HepG2 (cell line): ENCODE data around the gene BCL2L2. TPM values are rescaled to one million over a fixed set of nuclear protein-coding genes. Genes with fewer than 3 reads are reported as not detected.

ENCODE experiments used
- ARNT2 ChIP-seq: sonication (generic); formaldehyde crosslinking; IDR thresholded peaks from 2 replicates; pipeline ENCODE4 v1.8.0; 2022; ENCODE audit warnings: mild to moderate bottlenecking, low read depth, missing genetic modification reagents, moderate library complexity
- ATM ChIP-seq: fragments of 450-650 bp; IDR thresholded peaks from 2 replicates; pipeline ENCODE4 v1.7.1; 2017; ENCODE audit warnings: mild to moderate bottlenecking, borderline replicate concordance
- BCL6 ChIP-seq: IDR thresholded peaks from 2 replicates; pipeline ENCODE4 v1.6.1; 2016; ENCODE audit warnings: missing genetic modification reagents, missing compliant biosample characterization
- CC2D1A ChIP-seq: sonication (generic); formaldehyde crosslinking; IDR thresholded peaks from 2 replicates; pipeline ENCODE4 v1.8.1; 2023; ENCODE audit warnings: mild to moderate bottlenecking, missing genetic modification reagents
- MAFG ChIP-seq: sonication (generic); formaldehyde crosslinking; IDR thresholded peaks from 2 replicates; pipeline ENCODE4 v1.5.1; 2020; ENCODE audit warnings: mild to moderate bottlenecking, missing genetic modification reagents
- MBNL3 ChIP-seq: fragments of 250-450 bp; sonication (Bioruptor Pico); conservative IDR thresholded peaks from 2 replicates; pipeline ENCODE4 v1.8.0; 2022; ENCODE audit warnings: mild to moderate bottlenecking, inconsistent platforms
- NFE2 ChIP-seq: sonication (generic); formaldehyde crosslinking; IDR thresholded peaks from 2 replicates; pipeline ENCODE4 v1.4.0; 2020; ENCODE audit warnings: missing genetic modification reagents
- NFIC ChIP-seq: IDR thresholded peaks from 2 replicates; pipeline ENCODE4 v1.6.1; 2012; ENCODE audit warnings: mild to moderate bottlenecking, low read length, inconsistent platforms
- NR1H2 ChIP-seq: sonication (generic); formaldehyde crosslinking; IDR thresholded peaks from 2 replicates; pipeline ENCODE4 v1.8.1; 2022; ENCODE audit warnings: low read depth, missing genetic modification reagents, borderline replicate concordance
- POLR2AphosphoS5 ChIP-seq: IDR thresholded peaks from 2 replicates; pipeline ENCODE4 v1.6.1; 2012; ENCODE audit warnings: low read depth, low read length
- RFXANK ChIP-seq: IDR thresholded peaks from 2 replicates; pipeline ENCODE4 v1.6.1; 2016
- SETDB1 ChIP-seq: sonication (generic); formaldehyde crosslinking; IDR thresholded peaks from 2 replicates; pipeline ENCODE4 v1.5.1; 2020; ENCODE audit warnings: missing genetic modification reagents, mild to moderate bottlenecking, borderline replicate concordance
- SMC3 ChIP-seq: IDR thresholded peaks from 2 replicates; pipeline ENCODE4 v1.6.1; 2011; ENCODE audit warnings: low read length, improper control_type of control experiment
- YY1 ChIP-seq: IDR thresholded peaks from 2 replicates; pipeline ENCODE4 v1.6.1; 2011; ENCODE audit warnings: low read length, low read depth, moderate library complexity, mild to moderate bottlenecking; ENCODE audit not compliant: insufficient read depth, insufficient replicate concordance
- ZFP36L1 ChIP-seq: sonication (generic); formaldehyde crosslinking; IDR thresholded peaks from 2 replicates; pipeline ENCODE4 v1.8.0; 2022; ENCODE audit warnings: mild to moderate bottlenecking, missing genetic modification reagents, moderate library complexity
- ZNF10 ChIP-seq: sonication (generic); formaldehyde crosslinking; IDR thresholded peaks from 2 replicates; pipeline ENCODE4 v1.4.0; 2020; ENCODE audit warnings: mild to moderate bottlenecking, low read depth, missing genetic modification reagents, borderline replicate concordance
- ZNF263 ChIP-seq: sonication (generic); formaldehyde crosslinking; IDR thresholded peaks from 2 replicates; pipeline ENCODE4 v1.4.0; 2020; ENCODE audit warnings: missing genetic modification reagents
- ZNF431 ChIP-seq: sonication (generic); formaldehyde crosslinking; IDR thresholded peaks from 2 replicates; pipeline ENCODE4 v1.9.0; 2022; ENCODE audit warnings: missing genetic modification reagents, low read depth, mild to moderate bottlenecking, borderline replicate concordance
- ZSCAN25 ChIP-seq: sonication (generic); formaldehyde crosslinking; IDR thresholded peaks from 2 replicates; pipeline ENCODE4 v1.8.0; 2022; ENCODE audit warnings: mild to moderate bottlenecking, missing genetic modification reagents
- polyA plus RNA-seq, 8 experiments: library from polyadenylated mRNA; depleted of rRNA in 3 of 8; stranded (reverse) in 7 of 8; unstranded in 1 of 8; fragments of >200 nt; fragmentation: Illumina TruSeq in 4 of 8; extraction: Trizol in 4 of 8; gene quantifications; 2 replicates each; pipeline versions ENCODE4 v1.2.1 to v1.2.3, GENCODE V29; 2011 to 2016; ENCODE audit warnings: low read depth in 4 of 8, missing spikeins in 1 of 8, mixed read lengths in 1 of 8; ENCODE audit not compliant: insufficient read depth in 1 of 8
- total RNA-seq, 5 experiments: library from RNA; depleted of rRNA; stranded (reverse); fragments of >200 nt; fragmentation: Illumina TruSeq; extraction: Trizol; gene quantifications; 2 replicates each; pipeline ENCODE4 v1.2.3, GENCODE V29; 2016; ENCODE audit warnings: low read depth in 1 of 5
- TF ChIP-seq, protein P1 (sequence below): sonication (generic); formaldehyde crosslinking; IDR thresholded peaks from 2 replicates; pipeline ENCODE4 v1.8.0; 2022; ENCODE audit warnings: mild to moderate bottlenecking, missing genetic modification reagents, moderate library complexity
- TF ChIP-seq, protein P2 (sequence below): sonication (generic); formaldehyde crosslinking; IDR thresholded peaks from 2 replicates; pipeline ENCODE4 v1.5.1; 2020; ENCODE audit warnings: mild to moderate bottlenecking, missing genetic modification reagents, borderline replicate concordance
- TF ChIP-seq, protein P3 (sequence below): sonication (generic); formaldehyde crosslinking; IDR thresholded peaks from 2 replicates; pipeline ENCODE4 v1.8.1; 2023; ENCODE audit warnings: mild to moderate bottlenecking, moderate library complexity, missing genetic modification reagents
- TF ChIP-seq, protein P4 (sequence below): sonication (generic); formaldehyde crosslinking; IDR thresholded peaks from 2 replicates; pipeline ENCODE4 v1.5.1; 2020; ENCODE audit warnings: mild to moderate bottlenecking, missing genetic modification reagents

The BCL2L2 gene
- total and polyA plus RNA-seq, 2 of the 13 experiments (the other 11 are each of a cell fraction or from before 2014, with no cell fraction given), result 28.1 to 49.8 TPM

DNA sequence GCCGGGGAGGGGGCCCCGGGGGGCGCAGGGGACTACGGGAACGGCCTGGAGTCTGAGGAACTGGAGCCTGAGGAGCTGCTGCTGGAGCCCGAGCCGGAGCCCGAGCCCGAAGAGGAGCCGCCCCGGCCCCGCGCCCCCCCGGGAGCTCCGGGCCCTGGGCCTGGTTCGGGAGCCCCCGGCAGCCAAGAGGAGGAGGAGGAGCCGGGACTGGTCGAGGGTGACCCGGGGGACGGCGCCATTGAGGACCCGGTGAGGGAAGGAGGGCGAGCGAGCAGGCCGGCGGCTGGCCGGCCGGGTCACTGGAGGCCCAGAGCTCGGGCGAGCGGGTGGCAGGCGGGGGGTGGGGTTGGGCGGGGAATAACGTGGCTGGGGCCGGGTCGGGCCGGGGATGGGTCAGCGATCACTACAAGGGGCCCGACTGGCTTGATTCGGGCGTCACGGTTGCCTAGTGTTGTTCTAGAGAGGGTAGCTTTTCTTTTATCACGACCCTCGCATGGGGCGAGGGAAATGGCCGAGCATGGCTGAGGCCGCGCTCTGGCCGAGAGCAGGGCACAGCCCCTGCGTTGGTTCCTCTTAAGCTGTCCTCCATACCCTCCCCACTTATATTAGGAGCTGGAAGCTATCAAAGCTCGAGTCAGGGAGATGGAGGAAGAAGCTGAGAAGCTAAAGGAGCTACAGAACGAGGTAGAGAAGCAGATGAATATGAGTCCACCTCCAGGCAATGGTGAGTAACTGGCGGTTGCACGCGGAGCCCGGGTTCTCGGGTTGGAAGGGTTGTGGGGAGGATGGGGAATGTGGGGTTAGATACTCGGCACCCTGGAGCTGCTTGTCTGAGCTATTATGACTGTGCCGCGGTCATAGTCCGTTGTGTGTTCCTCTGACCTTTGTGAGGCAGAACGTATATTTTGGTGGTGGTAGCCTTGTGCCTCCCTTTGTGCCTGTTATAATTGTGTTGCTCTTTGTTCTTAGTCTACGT is 15.2 kb downstream of the BCL2L2 start (continued):
- TF ChIP-seq, protein P1, sequence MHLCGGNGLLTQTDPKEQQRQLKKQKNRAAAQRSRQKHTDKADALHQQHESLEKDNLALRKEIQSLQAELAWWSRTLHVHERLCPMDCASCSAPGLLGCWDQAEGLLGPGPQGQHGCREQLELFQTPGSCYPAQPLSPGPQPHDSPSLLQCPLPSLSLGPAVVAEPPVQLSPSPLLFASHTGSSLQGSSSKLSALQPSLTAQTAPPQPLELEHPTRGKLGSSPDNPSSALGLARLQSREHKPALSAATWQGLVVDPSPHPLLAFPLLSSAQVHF (CRISPR knock-in tag), result peak; percentile 25; the same call in 1 of the 2 replicates
- TF ChIP-seq BCL6 (peak; percentile 11; the same call in 1 of the 2 replicates), POLR2AphosphoS5 (peak; percentile 45), MBNL3 (CRISPR knock-in tag) (no peak), ZNF263 (CRISPR knock-in tag) (peak; percentile 90), NFIC (no peak), ZNF10 (CRISPR knock-in tag) (peak; percentile 86; the same call in 1 of the 2 replicates), NR1H2 (no peak; the same call in 1 of the 2 replicates), SETDB1 (CRISPR knock-in tag) (no peak), ZNF431 (CRISPR knock-in tag) (no peak), MAFG (CRISPR knock-in tag) (no peak), SMC3 (no peak), YY1 (peak; percentile 9), CC2D1A (CRISPR knock-in tag) (no peak), NFE2 (no peak), ZFP36L1 (CRISPR knock-in tag) (no peak; the same call in 1 of the 2 replicates), ATM (no peak), RFXANK (CRISPR knock-in tag) (peak; percentile 42; the same call in 1 of the 2 replicates), ARNT2 (CRISPR knock-in tag) (no peak), ZSCAN25 (CRISPR knock-in tag) (peak; percentile 12; the same call in 1 of the 2 replicates)
- TF ChIP-seq, protein P2, sequence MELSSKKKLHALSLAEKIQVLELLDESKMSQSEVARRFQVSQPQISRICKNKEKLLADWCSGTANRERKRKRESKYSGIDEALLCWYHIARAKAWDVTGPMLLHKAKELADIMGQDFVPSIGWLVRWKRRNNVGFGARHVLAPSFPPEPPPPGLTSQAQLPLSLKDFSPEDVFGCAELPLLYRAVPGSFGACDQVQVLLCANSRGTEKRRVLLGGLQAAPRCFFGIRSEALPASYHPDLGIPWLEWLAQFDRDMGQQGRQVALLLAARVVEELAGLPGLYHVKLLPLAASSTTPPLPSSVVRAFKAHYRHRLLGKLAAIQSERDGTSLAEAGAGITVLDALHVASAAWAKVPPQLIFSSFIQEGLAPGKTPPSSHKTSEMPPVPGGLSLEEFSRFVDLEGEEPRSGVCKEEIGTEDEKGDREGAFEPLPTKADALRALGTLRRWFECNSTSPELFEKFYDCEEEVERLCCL, result peak; percentile 85; the same call in 1 of the 2 replicates
- TF ChIP-seq, protein P3, sequence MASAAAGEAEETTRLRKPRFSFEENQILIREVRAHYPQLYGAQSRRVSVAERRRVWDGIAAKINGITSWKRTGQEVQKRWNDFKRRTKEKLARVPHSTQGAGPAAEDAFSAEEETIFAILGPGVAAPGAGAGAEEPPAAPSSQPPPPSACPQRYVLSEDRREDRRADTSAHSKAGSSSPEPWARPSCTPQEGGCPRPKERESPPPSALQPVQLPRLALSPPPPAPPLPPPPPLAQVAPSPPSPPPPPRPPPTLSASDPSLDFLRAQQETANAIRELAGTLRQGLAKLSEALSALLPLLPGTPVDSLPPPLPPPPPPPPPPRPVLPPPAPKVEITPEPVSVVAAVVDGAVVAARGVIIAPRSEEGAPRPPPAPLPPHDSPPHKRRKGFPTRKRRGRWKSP (CRISPR knock-in tag), result no peak
- TF ChIP-seq, protein P4, sequence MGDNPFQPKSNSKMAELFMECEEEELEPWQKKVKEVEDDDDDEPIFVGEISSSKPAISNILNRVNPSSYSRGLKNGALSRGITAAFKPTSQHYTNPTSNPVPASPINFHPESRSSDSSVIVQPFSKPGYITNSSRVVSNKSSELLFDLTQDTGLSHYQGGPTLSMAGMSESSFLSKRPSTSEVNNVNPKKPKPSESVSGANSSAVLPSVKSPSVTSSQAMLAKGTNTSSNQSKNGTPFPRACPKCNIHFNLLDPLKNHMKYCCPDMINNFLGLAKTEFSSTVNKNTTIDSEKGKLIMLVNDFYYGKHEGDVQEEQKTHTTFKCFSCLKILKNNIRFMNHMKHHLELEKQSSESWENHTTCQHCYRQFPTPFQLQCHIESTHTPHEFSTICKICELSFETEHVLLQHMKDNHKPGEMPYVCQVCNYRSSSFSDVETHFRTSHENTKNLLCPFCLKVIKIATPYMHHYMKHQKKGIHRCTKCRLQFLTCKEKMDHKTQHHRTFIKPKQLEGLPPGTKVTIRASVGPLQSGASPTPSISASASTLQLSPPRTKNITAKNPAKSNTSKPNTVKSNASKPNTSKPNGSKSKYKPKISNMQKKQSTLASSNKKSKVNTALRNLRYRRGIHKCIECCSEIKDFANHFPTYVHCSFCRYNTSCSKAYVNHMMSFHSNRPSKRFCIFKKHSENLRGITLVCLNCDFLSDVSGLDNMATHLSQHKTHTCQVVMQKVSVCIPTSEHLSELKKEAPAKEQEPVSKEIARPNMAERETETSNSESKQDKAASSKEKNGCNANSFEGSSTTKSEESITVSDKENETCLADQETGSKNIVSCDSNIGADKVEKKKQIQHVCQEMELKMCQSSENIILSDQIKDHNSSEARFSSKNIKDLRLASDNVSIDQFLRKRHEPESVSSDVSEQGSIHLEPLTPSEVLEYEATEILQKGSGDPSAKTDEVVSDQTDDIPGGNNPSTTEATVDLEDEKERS, result no peak
